Neuronal stem cell (in vitro differentiated cells): Measurements from ENCODE around the gene HRAS.

Source experiments
- DNase-seq: peaks from one replicate; pipeline ENCODE4 v3.0.0-alpha.2; 2013; ENCODE audit warnings: low spot score
- H2AFZ ChIP-seq: one replicate; pipeline ENCODE4 v1.6.1; 2013; ENCODE audit warnings: mild to moderate bottlenecking, low read length, inconsistent platforms
- H2AK5ac ChIP-seq: 2 replicates; pipeline ENCODE4 v1.6.1; 2013; ENCODE audit warnings: low read depth, mild to moderate bottlenecking, inconsistent platforms, low read length, moderate library complexity, mixed read lengths
- H2BK120ac ChIP-seq: 2 replicates; pipeline ENCODE4 v1.6.1; 2013; ENCODE audit warnings: low read depth, mild to moderate bottlenecking, inconsistent platforms, low read length, moderate library complexity, mixed read lengths
- H2BK12ac ChIP-seq: one replicate; pipeline ENCODE4 v1.6.1; 2013; ENCODE audit warnings: low read length, inconsistent platforms
- H2BK15ac ChIP-seq: 2 replicates; pipeline ENCODE4 v1.6.1; 2013; ENCODE audit warnings: mild to moderate bottlenecking, low read length, inconsistent platforms, mixed read lengths
- H2BK5ac ChIP-seq: one replicate; pipeline ENCODE4 v1.6.1; 2013; ENCODE audit warnings: inconsistent platforms, mild to moderate bottlenecking, low read length, moderate library complexity
- H3K14ac ChIP-seq: one replicate; pipeline ENCODE4 v1.6.1; 2013; ENCODE audit warnings: low read length, inconsistent platforms
- H3K18ac ChIP-seq: 2 replicates; pipeline ENCODE4 v1.6.1; 2013; ENCODE audit warnings: low read length, inconsistent platforms
- H3K23ac ChIP-seq: 2 replicates; pipeline ENCODE4 v1.6.1; 2013; ENCODE audit warnings: low read depth, mild to moderate bottlenecking, mixed read lengths, low read length, inconsistent platforms; ENCODE audit not compliant: poor library complexity
- H3K27ac ChIP-seq: replicated peaks from 3 replicates; pipeline ENCODE4 v1.5.1; 2013; ENCODE audit warnings: low read length, inconsistent platforms
- H3K27me3 ChIP-seq, 3 experiments: 2 replicates each; pipeline ENCODE4 v1.6.1; 2013; ENCODE audit warnings: low read length in 3 of 3, mild to moderate bottlenecking in 2 of 3, inconsistent platforms in 1 of 3, low read depth in 1 of 3, mixed read lengths in 1 of 3, moderate library complexity in 1 of 3; ENCODE audit not compliant: control insufficient read depth in 3 of 3, insufficient read depth in 3 of 3
- H3K36me3 ChIP-seq, 2 donors: replicated peaks in 1 of 2; 2 replicates each; pipeline ENCODE4 v1.6.1; 2013; ENCODE audit warnings: low read length in 2 of 2; ENCODE audit not compliant: control insufficient read depth in 2 of 2, insufficient read depth in 2 of 2
- H3K4ac ChIP-seq: 2 replicates; pipeline ENCODE4 v1.6.1; 2013; ENCODE audit warnings: inconsistent platforms, mild to moderate bottlenecking, low read length, moderate library complexity
- H3K4me1 ChIP-seq, 2 donors: 1 replicate in 1 of 2; 2 replicates in 1 of 2; pipeline ENCODE4 v1.6.1; 2013; ENCODE audit warnings: low read length in 2 of 2, low read depth in 1 of 2; ENCODE audit not compliant: control insufficient read depth in 2 of 2, insufficient read depth in 1 of 2
- H3K4me2 ChIP-seq: one replicate; pipeline ENCODE4 v1.6.1; 2013; ENCODE audit warnings: mild to moderate bottlenecking, low read length, inconsistent platforms; ENCODE audit not compliant: insufficient read depth, poor library complexity, severe bottlenecking
- H3K4me3 ChIP-seq, 2 donors: 2 replicates each; pipeline ENCODE4 v1.5.1; 2013; ENCODE audit warnings: low read length in 2 of 2, mild to moderate bottlenecking in 2 of 2, inconsistent platforms in 1 of 2, moderate library complexity in 1 of 2
- H3K79me1 ChIP-seq: one replicate; pipeline ENCODE4 v1.6.1; 2013; ENCODE audit warnings: low read depth, mild to moderate bottlenecking, inconsistent platforms, low read length, moderate library complexity
- H3K9ac ChIP-seq: one replicate; pipeline ENCODE4 v1.6.1; 2013; ENCODE audit warnings: mild to moderate bottlenecking, low read depth, low read length, inconsistent platforms; ENCODE audit not compliant: poor library complexity
- H3K9me3 ChIP-seq, 2 donors: replicated peaks in 1 of 2; 2 replicates each; pipeline versions ENCODE3 to v1.6.1; 2013; ENCODE audit warnings: low read length in 2 of 2, mild to moderate bottlenecking in 2 of 2, inconsistent platforms in 1 of 2, low read depth in 1 of 2, mixed read lengths in 1 of 2, moderate library complexity in 1 of 2; ENCODE audit not compliant: control insufficient read depth in 2 of 2, insufficient read depth in 1 of 2
- H4K8ac ChIP-seq: one replicate; pipeline ENCODE4 v1.6.1; 2013; ENCODE audit warnings: low read depth, mild to moderate bottlenecking, inconsistent platforms, low read length, moderate library complexity
- H4K91ac ChIP-seq: one replicate; pipeline ENCODE4 v1.6.1; 2013; ENCODE audit warnings: low read length, low read depth, mild to moderate bottlenecking, inconsistent platforms; ENCODE audit not compliant: poor library complexity
- WGBS, 2 donors: extraction: QIAGEN DNeasy Blood & Tissue Kit; methylation state at CpG; one replicate each; pipeline ENCODE4 v1.1.7; 2013; ENCODE audit warnings: missing lambda C conversion rate in 2 of 2, mixed read lengths in 1 of 2; ENCODE audit not compliant: insufficient read length in 2 of 2, insufficient replicate concordance in 1 of 2; ENCODE audit errors: extremely low coverage in 2 of 2; 5-methylcytosine and 5-hydroxymethylcytosine counted together

The HRAS gene

GRCh38 chr11:576811-577610, 41.6 kb upstream of the HRAS start:
- no CpG with 5 or more reads among the region's 48 CpGs for WGBS, 2 donors
- H3K9ac ChIP-seq, result peak overlapping the region; percentile 98
- H2BK120ac ChIP-seq, result no peak overlapping the region
- H3K27me3 ChIP-seq, result peaks cover 3 to 26% (median 13%) of the 10 kb centered on the region in 3 experiments
- H3K4me3 ChIP-seq, result peak overlapping the region; percentile 97
- no peak overlapping the region for H2BK15ac ChIP-seq
- peak overlapping the region; percentile 85 for H3K4me2 ChIP-seq
- peaks cover 7 to 19% of the 10 kb centered on the region in 2 donors for H3K36me3 ChIP-seq
- H4K8ac ChIP-seq, result no peak overlapping the region
- H3K4me1 ChIP-seq, result peaks cover 18 to 27% of the 10 kb centered on the region in 2 donors
- no peak overlapping the region for H2AFZ ChIP-seq
- no peak overlapping the region for H2BK5ac ChIP-seq
- peak overlapping the region; percentile 12 for H2AK5ac ChIP-seq
- no peak overlapping the region for H4K91ac ChIP-seq
- H3K27ac ChIP-seq, result no peak overlapping the region
- no peak overlapping the region for H3K23ac ChIP-seq
- peak overlapping the region; percentile 81 for H3K18ac ChIP-seq
- H3K79me1 ChIP-seq, result peaks cover 29% of the 10 kb centered on the region
- no peaks in the 10 kb centered on the region for H3K9me3 ChIP-seq
- no peak overlapping the region for H2BK12ac ChIP-seq
- H3K14ac ChIP-seq, result peak overlapping the region; percentile 22
- no peak overlapping the region for H3K4ac ChIP-seq
- no peak for DNase-seq

GRCh38 chr11:575996-576768, 40.8 kb upstream of the HRAS start, which contains the start of gene PHRF1:
Gene PHRF1, plus strand, starts transcription at chr11:576470. Its CDS starts 5,043 bp downstream, at chr11:581513.
- Histone ChIP-seq H3K4ac (peak within 1 kb of the TSS; percentile 89), H3K23ac (peak within 1 kb of the TSS; percentile 96), H3K27ac (peak within 1 kb of the TSS; percentile 77), H3K27me3 (peaks cover 3 to 29% (median 13%) of the 10 kb centered on the region in 3 experiments), H3K4me1 (peaks cover 24 to 31% of the 10 kb centered on the region in 2 donors), H3K4me3 (peak within 1 kb of the TSS; percentile 97), H3K9me3 (no peaks in the 10 kb centered on the region), H3K18ac (peak within 1 kb of the TSS; percentile 99), H2BK12ac (peak within 1 kb of the TSS; percentile 98), H2BK5ac (peak within 1 kb of the TSS; percentile 95), H3K36me3 (peaks cover 3 to 11% of the 10 kb centered on the region in 2 donors), H3K79me1 (peaks cover 26% of the 10 kb centered on the region), H2AK5ac (peak within 1 kb of the TSS; percentile 88), H3K4me2 (peak within 1 kb of the TSS; percentile 94), H2BK120ac (peak within 1 kb of the TSS; percentile 98), H3K9ac (peak within 1 kb of the TSS; percentile 99), H2BK15ac (peak within 1 kb of the TSS; percentile 89), H4K8ac (peak within 1 kb of the TSS; percentile 43), H4K91ac (peak within 1 kb of the TSS; percentile 95), H2AFZ (peak within 1 kb of the TSS; percentile 100), H3K14ac (peak within 1 kb of the TSS; percentile 99)
- DNase-seq, result peak; percentile 93
- no CpG with 5 or more reads among the region's 99 CpGs for WGBS, 2 donors

GRCh38 chr11:575313-575995, 40.1 kb upstream of the HRAS start:
- H2BK5ac ChIP-seq, result peak overlapping the region; percentile 95
- peak overlapping the region; percentile 98 for H2BK12ac ChIP-seq
- H3K23ac ChIP-seq, result peak overlapping the region; percentile 96
- H3K14ac ChIP-seq, result peak overlapping the region; percentile 99
- H3K4ac ChIP-seq, result peak overlapping the region; percentile 89
- no peak overlapping the region for H4K91ac ChIP-seq
- H3K27ac ChIP-seq, result no peak overlapping the region
- H3K4me2 ChIP-seq, result peak overlapping the region; percentile 94
- no peak overlapping the region for H2BK120ac ChIP-seq
- H2AFZ ChIP-seq, result peak overlapping the region; percentile 100
- peak overlapping the region; percentile 88 for H2AK5ac ChIP-seq
- peaks cover 3 to 29% (median 13%) of the 10 kb centered on the region in 3 experiments for H3K27me3 ChIP-seq
- H3K79me1 ChIP-seq, result peaks cover 26% of the 10 kb centered on the region
- H4K8ac ChIP-seq, result peak overlapping the region; percentile 43
- DNase-seq, result peak; percentile 75
- H2BK15ac ChIP-seq, result peak overlapping the region; percentile 89
- H3K9me3 ChIP-seq, result no peaks in the 10 kb centered on the region
- peaks cover 3 to 9% of the 10 kb centered on the region in 2 donors for H3K36me3 ChIP-seq
- WGBS, 2 donors, result no CpG with 5 or more reads among the region's 81 CpGs
- H3K9ac ChIP-seq, result peak overlapping the region; percentile 99
- peaks cover 25 to 31% of the 10 kb centered on the region in 2 donors for H3K4me1 ChIP-seq
- H3K18ac ChIP-seq, result peak overlapping the region; percentile 99
- H3K4me3 ChIP-seq, result peak overlapping the region; percentile 86 to 96
